ENCODE results near the gene IGLL1.

IGLL1 gene

GRCh38 chr22:23565915-23566704, 14.0 kb downstream of the IGLL1 start:
- no peak for TF ChIP-seq ZBTB7A (IDR thresholded peaks at IDR 0.05; ENCODE audit: low read depth)

DNA sequence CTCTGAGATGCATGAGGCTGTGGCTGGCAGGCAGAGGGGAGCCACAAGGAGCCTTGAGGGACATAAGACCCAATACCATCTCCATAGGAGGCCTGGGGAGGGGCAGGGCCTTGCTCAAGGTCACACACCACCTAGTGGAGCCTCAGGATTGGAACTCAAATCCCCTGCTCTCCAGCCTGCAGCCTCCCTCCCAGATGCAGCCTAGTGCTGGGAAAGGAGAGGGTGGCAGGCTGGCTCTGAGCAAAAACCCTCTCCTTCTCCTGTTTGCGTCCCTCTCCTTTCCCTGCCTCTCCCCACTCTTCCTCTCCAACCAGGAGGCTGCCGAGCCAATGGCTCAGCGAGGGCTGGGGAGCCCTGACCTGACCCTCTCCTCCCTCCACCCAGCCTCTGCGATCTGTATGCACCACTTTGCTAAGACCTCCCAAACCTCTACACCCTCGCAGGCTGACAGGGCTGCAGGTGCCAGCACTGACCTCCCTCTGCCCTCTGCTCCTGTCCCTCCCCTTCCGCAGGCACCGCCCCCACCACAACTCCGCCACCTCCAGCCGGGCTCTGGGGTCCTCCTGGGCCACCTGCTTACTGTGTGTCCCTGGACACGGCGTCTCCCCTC, 14.7 kb downstream of the IGLL1 start:
- no peak for TF ChIP-seq ZBTB7A (IDR thresholded peaks at IDR 0.05; ENCODE audit: low read depth)

DNA sequence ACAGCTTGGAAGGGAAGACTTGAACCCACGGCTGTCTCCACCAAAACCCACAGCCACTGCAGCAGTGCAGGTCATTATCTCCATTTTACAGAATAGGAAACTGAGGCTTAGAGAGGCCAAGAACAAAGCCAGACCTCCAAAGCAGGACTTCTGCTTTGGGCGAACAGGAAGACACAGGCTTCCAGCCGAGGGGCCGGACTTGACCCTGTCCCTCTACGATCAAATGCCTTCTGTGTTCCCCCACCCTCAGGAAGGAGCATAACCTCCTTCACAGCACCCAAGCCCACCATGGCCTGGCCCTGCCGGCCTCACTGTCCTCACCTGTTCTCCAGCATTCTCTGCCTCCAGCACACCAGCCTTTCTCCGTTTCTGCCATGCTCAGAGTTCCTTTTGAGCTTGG, 15.8 kb downstream of the IGLL1 start:
- TF ChIP-seq CREB1 (IDR thresholded peaks at IDR 0.05; ENCODE audit: low read depth) (no peak), FOXM1 (IDR thresholded peaks at IDR 0.05; ENCODE audit: borderline replicate concordance, low read depth) (no peak), EP300 (IDR thresholded peaks at IDR 0.05; ENCODE audit: borderline replicate concordance) (no peak), USF1 (IDR thresholded peaks at IDR 0.05) (no peak), YY1 (IDR thresholded peaks at IDR 0.05; ENCODE audit: low read depth) (no peak), TAF1 (IDR thresholded peaks at IDR 0.05; ENCODE audit: low read depth) (no peak), TCF12 (IDR thresholded peaks at IDR 0.05; ENCODE audit: low read depth) (no peak), RAD21 (IDR thresholded peaks at IDR 0.05; ENCODE audit: low read depth) (no peak), MAX (IDR thresholded peaks at IDR 0.05) (no peak), TEAD4 (IDR thresholded peaks at IDR 0.05) (no peak)

GRCh38 chr22:23563111-23563510, 17.0 kb downstream of the IGLL1 start:
- TF ChIP-seq CEBPB (IDR thresholded peaks at IDR 0.05) (no peak), EGR1 (IDR thresholded peaks at IDR 0.05) (no peak), FOXM1 (IDR thresholded peaks at IDR 0.05; ENCODE audit: borderline replicate concordance, low read depth) (no peak)

- TF ChIP-seq EGR1 (IDR thresholded peaks at IDR 0.05): no peak
- no peak for TF ChIP-seq CEBPB (IDR thresholded peaks at IDR 0.05)
- TF ChIP-seq REST (IDR thresholded peaks at IDR 0.05; ENCODE audit: low read depth): no peak
- no peak for TF ChIP-seq EP300 (IDR thresholded peaks at IDR 0.05; ENCODE audit: borderline replicate concordance)
- TF ChIP-seq TCF12 (IDR thresholded peaks at IDR 0.05; ENCODE audit: low read depth): no peak
- TF ChIP-seq ZBTB7A (IDR thresholded peaks at IDR 0.05; ENCODE audit: low read depth): no peak
- no peak for TF ChIP-seq TEAD4 (IDR thresholded peaks at IDR 0.05)
- no peak for TF ChIP-seq USF1 (IDR thresholded peaks at IDR 0.05)
- no peak for TF ChIP-seq NFIC (IDR thresholded peaks at IDR 0.05)
- TF ChIP-seq RAD21 (IDR thresholded peaks at IDR 0.05; ENCODE audit: low read depth): no peak
- no peak for TF ChIP-seq YY1 (IDR thresholded peaks at IDR 0.05; ENCODE audit: low read depth)
- no peak for TF ChIP-seq FOXM1 (IDR thresholded peaks at IDR 0.05; ENCODE audit: borderline replicate concordance, low read depth)
- TF ChIP-seq TAF1 (IDR thresholded peaks at IDR 0.05; ENCODE audit: low read depth): no peak
- TF ChIP-seq CREB1 (IDR thresholded peaks at IDR 0.05; ENCODE audit: low read depth): no peak
- no peak for TF ChIP-seq MAX (IDR thresholded peaks at IDR 0.05)
Observed at GRCh38 chr22:23562186-23562585, 17.9 kb downstream of the IGLL1 start.

DNA sequence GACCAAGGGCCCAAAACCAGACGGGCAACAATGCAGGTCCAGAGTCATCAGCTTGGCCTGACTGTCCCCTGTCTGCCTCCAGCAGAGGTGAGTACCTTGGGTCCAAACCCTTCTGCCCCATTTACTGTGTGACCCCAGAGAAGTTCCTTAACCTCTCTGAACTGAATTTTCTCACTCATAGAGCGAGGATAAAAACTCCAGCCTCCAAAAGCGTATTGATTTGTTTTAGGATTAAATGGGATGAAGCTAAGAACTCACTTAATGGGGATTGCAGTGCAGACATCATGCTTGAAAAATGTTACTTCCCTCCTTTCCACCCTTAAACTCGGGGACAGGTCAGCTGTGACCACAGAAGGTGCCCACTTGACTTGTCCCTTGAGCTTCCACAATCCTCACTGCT, 22.6 kb downstream of the IGLL1 start:
- TF ChIP-seq REST (IDR thresholded peaks at IDR 0.05; ENCODE audit: low read depth): no peak
- no peak for TF ChIP-seq RAD21 (IDR thresholded peaks at IDR 0.05; ENCODE audit: low read depth)
- no peak for TF ChIP-seq YY1 (IDR thresholded peaks at IDR 0.05; ENCODE audit: low read depth)
- TF ChIP-seq TAF1 (IDR thresholded peaks at IDR 0.05; ENCODE audit: low read depth): no peak
- TF ChIP-seq TEAD4 (IDR thresholded peaks at IDR 0.05): no peak

DNA sequence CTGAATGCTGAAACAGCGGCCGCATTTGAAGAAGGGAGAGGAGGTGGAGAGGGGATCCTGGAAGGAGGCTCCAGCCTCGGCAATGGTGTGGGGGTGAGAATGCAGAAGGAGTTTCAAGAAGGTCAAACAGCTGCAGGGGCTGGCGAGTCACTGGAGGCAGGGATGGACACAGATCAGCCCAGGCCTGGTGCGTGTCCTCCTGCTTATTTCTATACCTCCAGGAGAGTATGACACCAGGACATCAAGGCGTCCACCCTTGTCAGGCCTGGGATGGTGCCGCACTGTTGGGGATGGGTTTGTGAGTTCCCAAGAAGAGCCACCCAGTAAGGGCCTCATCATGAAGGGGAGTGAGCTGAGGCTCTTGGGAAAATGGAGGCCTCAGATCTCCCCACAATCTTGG, 23.1 kb downstream of the IGLL1 start:
- no peak for TF ChIP-seq EP300 (IDR thresholded peaks at IDR 0.05; ENCODE audit: borderline replicate concordance)
- no peak for TF ChIP-seq NFIC (IDR thresholded peaks at IDR 0.05)
- no peak for TF ChIP-seq FOXM1 (IDR thresholded peaks at IDR 0.05; ENCODE audit: borderline replicate concordance, low read depth)
- no peak for TF ChIP-seq YY1 (IDR thresholded peaks at IDR 0.05; ENCODE audit: low read depth)
- TF ChIP-seq REST (IDR thresholded peaks at IDR 0.05; ENCODE audit: low read depth): no peak
- no peak for TF ChIP-seq USF1 (IDR thresholded peaks at IDR 0.05)
- no peak for TF ChIP-seq EGR1 (IDR thresholded peaks at IDR 0.05)
- no peak for TF ChIP-seq TEAD4 (IDR thresholded peaks at IDR 0.05)
- TF ChIP-seq TCF12 (IDR thresholded peaks at IDR 0.05; ENCODE audit: low read depth): no peak
- no peak for TF ChIP-seq ZBTB7A (IDR thresholded peaks at IDR 0.05; ENCODE audit: low read depth)
- no peak for TF ChIP-seq CEBPB (IDR thresholded peaks at IDR 0.05)
- TF ChIP-seq MAX (IDR thresholded peaks at IDR 0.05): no peak
- no peak for TF ChIP-seq RAD21 (IDR thresholded peaks at IDR 0.05; ENCODE audit: low read depth)

All from Ishikawa (cell line).